Smooth muscle cell (in vitro differentiated cells): Measurements from ENCODE around the gene HAGHL. TPM values are rescaled to one million over a fixed set of nuclear protein-coding genes. Genes with fewer than 3 reads are reported as not detected.

ENCODE experiments used
- DNase-seq: peaks from one replicate; lab custom pipeline; 2025; ENCODE audit not compliant: unreplicated experiment; lab: John Stamatoyannopoulos, UW
- H2AFZ ChIP-seq: fragments of 200-600 bp; sonication (generic); 2 replicates; pipeline ENCODE4 v1.6.0; 2016; ENCODE audit warnings: antibody characterized with exemption, low read depth, mild to moderate bottlenecking
- H3F3A ChIP-seq: fragments of 200-600 bp; sonication (generic); 2 replicates; pipeline ENCODE4 v1.6.0; 2017; ENCODE audit warnings: antibody characterized with exemption, low read depth
- H3K27ac ChIP-seq: fragments of 200-600 bp; sonication (generic); 2 replicates; pipeline ENCODE4 v1.5.1; 2016; ENCODE audit warnings: low read depth, mild to moderate bottlenecking
- H3K27me3 ChIP-seq: fragments of 200-600 bp; sonication (generic); 2 replicates; pipeline ENCODE4 v1.6.1; 2016; ENCODE audit warnings: low read depth, mild to moderate bottlenecking
- H3K36me3 ChIP-seq: fragments of 200-600 bp; sonication (generic); 2 replicates; pipeline ENCODE4 v1.5.1; 2016; ENCODE audit warnings: low read depth
- H3K4me1 ChIP-seq: fragments of 200-600 bp; sonication (generic); 2 replicates; pipeline ENCODE4 v1.5.1; 2016; ENCODE audit warnings: low read depth
- H3K4me2 ChIP-seq: fragments of 200-600 bp; sonication (generic); 2 replicates; pipeline ENCODE4 v1.6.0; 2016; ENCODE audit warnings: mild to moderate bottlenecking
- H3K4me3 ChIP-seq: fragments of 200-600 bp; sonication (generic); 2 replicates; pipeline ENCODE4 v1.5.1; 2016; ENCODE audit warnings: mild to moderate bottlenecking
- H3K79me2 ChIP-seq: fragments of 200-600 bp; sonication (generic); 2 replicates; pipeline ENCODE4 v1.6.0; 2016; ENCODE audit warnings: low read depth, mild to moderate bottlenecking
- H3K9ac ChIP-seq: fragments of 200-600 bp; sonication (generic); 2 replicates; pipeline ENCODE4 v1.6.0; 2016; ENCODE audit warnings: low read depth
- H3K9me3 ChIP-seq: fragments of 200-600 bp; sonication (generic); replicated peaks from 2 replicates; pipeline ENCODE4 v1.5.1; 2016; ENCODE audit warnings: low read depth
- H4K20me1 ChIP-seq: fragments of 200-600 bp; sonication (generic); 2 replicates; pipeline ENCODE4 v1.6.0; 2016; ENCODE audit warnings: low read depth
- WGBS: methylation state at CpG from one replicate; pipeline ENCODE4 v1.1.7; 2016; ENCODE audit warnings: low lambda C conversion rate; 5-methylcytosine and 5-hydroxymethylcytosine counted together
- polyA plus RNA-seq: library from polyadenylated mRNA; unstranded; fragments of >200 nt; fragmentation: Nextera tagmentation; extraction: Ambion mirVana; gene quantifications from 2 replicates; pipeline ENCODE4 v1.2.1, GENCODE V29; 2016
- total RNA-seq: library from RNA; depleted of rRNA; stranded (reverse); fragments of >200 nt; gene quantifications from 2 replicates; pipeline ENCODE4 v1.2.3, GENCODE V29; 2014
- TF ChIP-seq, protein P1 (sequence below): fragments of 200-600 bp; sonication (generic); IDR thresholded peaks from 2 replicates; pipeline ENCODE4 v1.5.1; 2017; ENCODE audit warnings: borderline replicate concordance, mild to moderate bottlenecking, antibody characterized with exemption; ENCODE audit not compliant: insufficient read depth, poor library complexity, severe bottlenecking

Gene HAGHL
- total and polyA plus RNA-seq, 2 experiments from 2014 or later, result 3.2 to 23.1 TPM

DNA sequence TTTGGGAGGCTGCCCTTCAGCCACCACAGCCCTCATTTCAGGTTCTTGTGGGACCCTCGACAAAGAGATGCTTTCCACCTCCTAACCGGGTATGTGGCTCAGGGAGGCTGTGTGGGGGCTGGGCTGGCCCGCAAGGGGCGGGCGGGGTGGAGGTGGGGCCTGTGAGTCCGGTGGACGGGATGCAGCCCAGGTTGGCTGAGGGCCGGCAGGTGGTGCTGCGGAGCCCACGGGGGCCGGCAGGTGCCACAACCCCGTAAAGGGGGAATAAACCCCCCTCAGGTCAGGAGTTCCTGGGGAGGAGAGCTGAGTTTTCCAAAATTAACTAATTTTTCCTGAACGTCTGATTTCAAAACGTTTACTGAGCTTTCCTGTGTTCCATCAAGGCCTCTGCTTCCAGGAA, 18.8 kb downstream of the HAGHL start:
- TF ChIP-seq, protein P1, sequence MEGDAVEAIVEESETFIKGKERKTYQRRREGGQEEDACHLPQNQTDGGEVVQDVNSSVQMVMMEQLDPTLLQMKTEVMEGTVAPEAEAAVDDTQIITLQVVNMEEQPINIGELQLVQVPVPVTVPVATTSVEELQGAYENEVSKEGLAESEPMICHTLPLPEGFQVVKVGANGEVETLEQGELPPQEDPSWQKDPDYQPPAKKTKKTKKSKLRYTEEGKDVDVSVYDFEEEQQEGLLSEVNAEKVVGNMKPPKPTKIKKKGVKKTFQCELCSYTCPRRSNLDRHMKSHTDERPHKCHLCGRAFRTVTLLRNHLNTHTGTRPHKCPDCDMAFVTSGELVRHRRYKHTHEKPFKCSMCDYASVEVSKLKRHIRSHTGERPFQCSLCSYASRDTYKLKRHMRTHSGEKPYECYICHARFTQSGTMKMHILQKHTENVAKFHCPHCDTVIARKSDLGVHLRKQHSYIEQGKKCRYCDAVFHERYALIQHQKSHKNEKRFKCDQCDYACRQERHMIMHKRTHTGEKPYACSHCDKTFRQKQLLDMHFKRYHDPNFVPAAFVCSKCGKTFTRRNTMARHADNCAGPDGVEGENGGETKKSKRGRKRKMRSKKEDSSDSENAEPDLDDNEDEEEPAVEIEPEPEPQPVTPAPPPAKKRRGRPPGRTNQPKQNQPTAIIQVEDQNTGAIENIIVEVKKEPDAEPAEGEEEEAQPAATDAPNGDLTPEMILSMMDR, result peak; percentile 42
- no peak overlapping the region for H3K27ac ChIP-seq
- H3K27me3 ChIP-seq, result no peaks in the 10 kb centered on the region
- DNase-seq, result no peak
- H3K9me3 ChIP-seq, result no peaks in the 10 kb centered on the region
- no peaks in the 10 kb centered on the region for H3K79me2 ChIP-seq
- H3K4me3 ChIP-seq, result no peak overlapping the region
- no peaks in the 10 kb centered on the region for H3K4me1 ChIP-seq
- no peak overlapping the region for H3K4me2 ChIP-seq
- no peak overlapping the region for H3K9ac ChIP-seq
- no peaks in the 10 kb centered on the region for H4K20me1 ChIP-seq
- H3K36me3 ChIP-seq, result no peaks in the 10 kb centered on the region
- H3F3A ChIP-seq, result no peaks in the 10 kb centered on the region
- H2AFZ ChIP-seq, result no peak overlapping the region
- WGBS, result 8% methylated on average over 13 of the region's 14 CpGs

DNA sequence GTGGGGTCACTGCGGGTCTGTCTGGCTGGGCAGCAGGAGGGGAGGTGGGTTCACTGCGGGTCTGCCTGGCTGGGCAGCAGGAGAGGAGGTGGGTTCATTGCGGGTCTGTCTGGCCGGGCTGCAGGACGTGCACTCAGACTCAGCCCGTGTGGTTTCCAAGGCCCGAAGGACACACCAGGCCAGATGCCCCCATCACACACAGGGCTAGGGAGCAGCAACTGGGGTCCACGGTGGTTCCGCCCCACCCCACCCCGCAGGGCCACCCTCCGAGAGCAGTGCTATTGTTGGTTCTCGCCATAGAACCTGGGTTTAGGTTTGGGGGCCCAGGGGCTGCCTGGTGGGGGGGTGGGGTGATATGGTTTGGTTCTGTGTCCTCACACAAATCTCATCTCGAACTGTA, 19.7 kb downstream of the HAGHL start:
- no peaks in the 10 kb centered on the region for H3K9me3 ChIP-seq
- H3K27ac ChIP-seq, result no peak overlapping the region
- 96% methylated on average over 7 of the region's 13 CpGs for WGBS
- H3K9ac ChIP-seq, result no peak overlapping the region
- H3K36me3 ChIP-seq, result no peaks in the 10 kb centered on the region
- no peaks in the 10 kb centered on the region for H3F3A ChIP-seq
- no peaks in the 10 kb centered on the region for H4K20me1 ChIP-seq
- TF ChIP-seq, protein P1, result no peak
- no peak overlapping the region for H3K4me2 ChIP-seq
- H3K79me2 ChIP-seq, result no peaks in the 10 kb centered on the region
- no peak for DNase-seq
- H3K4me3 ChIP-seq, result no peak overlapping the region
- H3K4me1 ChIP-seq, result no peaks in the 10 kb centered on the region
- no peak overlapping the region for H2AFZ ChIP-seq
- no peaks in the 10 kb centered on the region for H3K27me3 ChIP-seq

DNA sequence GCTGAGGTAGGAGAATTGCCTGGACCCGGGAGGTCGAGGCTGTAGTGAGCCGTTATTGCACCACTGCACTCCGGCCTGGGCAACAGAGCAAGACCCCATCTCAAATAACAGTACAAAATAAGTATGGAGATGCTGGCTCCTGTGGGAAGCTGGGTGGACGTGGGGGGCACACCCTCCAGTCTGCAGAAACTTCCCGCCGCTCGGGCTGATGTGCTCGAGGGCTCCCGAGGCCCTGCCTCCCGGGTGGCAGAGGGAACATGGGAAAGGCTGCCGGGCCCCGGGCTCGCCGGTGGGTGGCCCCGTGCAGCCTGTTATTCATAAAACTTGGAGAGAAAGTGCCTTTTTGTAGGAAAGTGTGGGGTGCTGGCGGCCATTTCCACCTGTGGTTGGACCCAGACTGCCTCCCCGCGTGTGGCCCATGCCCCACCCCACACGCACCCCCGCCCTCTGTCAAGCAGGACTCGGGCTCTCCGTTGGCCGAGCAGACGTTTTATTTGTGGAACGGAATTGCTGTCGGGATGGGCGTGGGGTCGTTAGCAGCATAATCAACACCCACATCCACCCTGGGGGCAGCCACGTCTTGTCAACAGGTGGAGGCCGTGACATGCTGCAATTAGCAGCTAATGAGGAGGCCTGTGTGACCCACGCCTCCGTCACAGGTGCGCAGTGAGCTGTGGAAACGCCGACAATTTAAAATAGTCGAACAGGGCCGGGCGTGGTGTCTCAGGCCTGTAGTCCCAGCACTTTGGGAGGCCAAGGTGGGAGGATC, 21.3 kb downstream of the HAGHL start:
- Histone ChIP-seq H3K27me3 (no peaks in the 10 kb centered on the region), H3K4me3 (no peak overlapping the region), H4K20me1 (no peaks in the 10 kb centered on the region), H3K36me3 (no peaks in the 10 kb centered on the region), H3K4me1 (peaks cover 4% of the 10 kb centered on the region), H3K9ac (no peak overlapping the region), H3K27ac (no peak overlapping the region), H2AFZ (no peak overlapping the region), H3K9me3 (no peaks in the 10 kb centered on the region), H3K4me2 (no peak overlapping the region), H3F3A (no peaks in the 10 kb centered on the region), H3K79me2 (no peaks in the 10 kb centered on the region)
- TF ChIP-seq, protein P1, result no peak
- DNase-seq, result no peak
- WGBS, result 91% methylated on average over 39 of the region's 39 CpGs

DNA sequence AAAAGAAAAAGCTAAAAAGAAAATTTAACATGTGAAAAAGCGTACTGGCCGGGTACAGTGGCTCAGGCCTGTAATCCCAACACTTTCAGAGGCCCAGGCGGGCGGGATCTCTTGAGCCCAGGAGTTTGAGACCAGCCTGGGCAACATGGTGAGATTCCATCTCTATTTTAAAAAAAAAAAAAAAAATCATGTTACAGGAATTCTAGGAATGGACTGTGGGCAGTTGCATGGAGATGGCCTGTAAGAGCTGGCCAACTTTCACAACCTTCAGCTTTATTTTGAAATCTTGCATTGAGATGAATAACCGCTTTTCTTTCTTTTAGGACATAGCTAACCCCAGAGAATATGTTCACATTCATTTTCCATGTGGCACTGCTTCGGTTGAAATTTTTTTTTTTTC, 22.1 kb downstream of the HAGHL start:
- Histone ChIP-seq H3K27ac (peak overlapping the region; percentile 19), H3K4me3 (no peak overlapping the region), H2AFZ (no peak overlapping the region), H3F3A (no peaks in the 10 kb centered on the region), H3K79me2 (no peaks in the 10 kb centered on the region), H3K9me3 (no peaks in the 10 kb centered on the region), H3K27me3 (no peaks in the 10 kb centered on the region), H4K20me1 (no peaks in the 10 kb centered on the region), H3K36me3 (no peaks in the 10 kb centered on the region), H3K4me2 (no peak overlapping the region), H3K9ac (no peak overlapping the region), H3K4me1 (peaks cover 4% of the 10 kb centered on the region)
- no peak for DNase-seq
- TF ChIP-seq, protein P1, result no peak
- 73% methylated on average over 6 of the region's 6 CpGs for WGBS
